Measurements from ENCODE around the gene PROKR2.

PROKR2 gene

DNA sequence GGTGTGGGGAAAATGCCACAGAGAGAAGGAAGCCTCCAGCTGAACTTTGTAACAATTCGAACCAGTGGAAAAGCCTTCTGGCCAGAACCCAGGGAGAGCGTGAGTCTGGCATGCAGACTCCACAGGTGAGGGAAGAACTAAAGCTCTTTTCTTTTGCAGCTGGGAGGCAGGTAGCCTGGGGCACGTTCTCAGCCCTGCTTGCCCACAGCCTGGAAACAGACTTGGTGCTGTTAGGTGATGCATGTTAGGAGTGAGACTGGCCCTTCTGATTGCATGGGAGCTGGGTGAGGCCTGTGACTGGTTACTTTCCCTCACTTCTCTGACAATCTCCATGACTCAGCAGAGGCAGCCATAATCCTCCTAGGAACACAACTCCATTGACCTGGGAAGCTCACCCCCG lies 34.2 kb downstream of the PROKR2 start:
- DNase-seq (ENCODE audit: low read depth), result no peak

DNA sequence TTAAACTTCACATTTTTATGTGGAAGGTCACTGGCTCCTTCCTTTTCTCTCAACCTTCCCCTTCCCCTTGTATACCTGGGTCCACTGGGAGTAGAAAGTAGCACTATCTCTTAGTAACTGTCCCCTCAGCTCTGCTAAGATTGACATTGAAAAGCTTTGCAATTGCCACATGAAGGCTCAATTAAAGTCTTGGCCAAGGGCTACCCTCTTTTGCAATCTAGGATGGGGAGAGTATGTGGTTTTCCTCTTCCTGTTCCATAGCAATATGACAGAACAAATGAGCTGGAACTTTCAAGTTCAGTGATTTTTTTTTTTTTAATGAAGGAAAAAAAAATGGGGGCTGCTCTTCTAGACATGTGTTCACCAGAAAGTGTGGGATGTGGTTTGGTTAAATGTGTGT lies 37.1 kb downstream of the PROKR2 start:
- no peak for DNase-seq (ENCODE audit: low read depth)

- no peak for DNase-seq (ENCODE audit: low read depth)
Measured at GRCh38 chr20:5272268-5272667, 44.5 kb downstream of the PROKR2 start.

DNA sequence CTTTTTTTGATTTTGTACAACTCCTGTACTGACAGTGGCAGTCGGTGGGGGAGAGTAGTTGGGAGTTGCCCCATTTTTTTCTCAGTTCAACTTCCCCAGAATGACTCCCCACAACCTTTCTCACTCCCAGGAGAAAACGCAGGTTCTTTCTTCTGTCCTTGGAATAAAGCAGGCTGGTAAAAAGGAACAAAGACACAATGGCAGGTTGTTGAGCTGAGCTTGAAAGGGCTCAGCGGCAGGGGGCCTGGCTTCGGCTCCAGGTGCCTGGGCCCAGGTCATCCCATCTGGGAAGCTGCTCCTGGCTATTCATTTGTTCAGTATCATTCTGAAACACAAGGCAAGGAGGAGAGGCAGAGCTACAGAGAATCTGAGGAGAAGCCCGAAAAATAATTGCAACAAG lies 46.2 kb downstream of the PROKR2 start:
- no peak for DNase-seq (ENCODE audit: low read depth)

- DNase-seq (ENCODE audit: low read depth), result no peak
Measured at GRCh38 chr20:5268449-5268848, 48.3 kb downstream of the PROKR2 start.

DNA sequence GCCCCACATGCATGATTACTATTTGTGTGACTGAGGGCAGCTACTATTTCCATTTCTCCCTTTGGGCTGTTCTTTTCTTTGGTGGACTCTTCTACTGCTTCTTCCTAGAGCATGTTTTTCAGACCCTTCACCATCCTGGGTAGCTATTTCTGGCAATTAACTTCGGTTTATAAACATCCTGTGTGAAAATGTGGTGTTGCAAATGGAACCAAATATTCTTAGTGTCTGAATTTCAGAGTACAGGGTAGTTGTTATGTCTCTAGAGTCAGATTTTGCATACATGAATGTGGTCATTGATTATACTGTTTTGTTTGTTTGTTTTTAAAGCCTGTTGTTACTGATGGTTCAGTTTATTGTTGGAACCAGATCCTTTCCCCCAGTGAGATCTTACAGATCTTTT lies 49.7 kb downstream of the PROKR2 start:
- no peak for DNase-seq (ENCODE audit: low read depth)

Measured in stromal cell of bone marrow (primary cell).